Activated CD4-positive, alpha-beta T cell treated with anti-CD3 and anti-CD28 coated beads, Interleukin-10, Interleukin-2, amounts not matched to agents 100 ng/mL and 50 ng/mL, durations not matched to agents 16 hours and 8 hours (primary cell): ENCODE measurements around the gene SELP.
A peak's percentile ranks its signal among the peaks of the same experiment; 100 is the strongest.

Source experiments
- DNase-seq: peaks from one replicate; pipeline ENCODE4 v3.0.0-alpha.2; 2020

SELP gene

GRCh38 chr1:169618367-169618766 is 11.6 kb downstream of the SELP start:
- no peak for DNase-seq

GRCh38 chr1:169615803-169616202 is 14.1 kb downstream of the SELP start:
- DNase-seq, result no peak

GRCh38 chr1:169610858-169611257 is 19.1 kb downstream of the SELP start:
- no peak for DNase-seq

GRCh38 chr1:169610108-169610507 is 19.8 kb downstream of the SELP start:
- no peak for DNase-seq

- no peak for DNase-seq
These were observed 21.7 kb downstream of the SELP start for GRCh38 chr1:169608226-169608625.

GRCh38 chr1:169604781-169605560 is 25.0 kb downstream of the SELP start:
- peak; percentile 72 for DNase-seq

- peak; percentile 56 for DNase-seq
These were observed 28.6 kb downstream of the SELP start for GRCh38 chr1:169601096-169601881.

GRCh38 chr1:169595764-169596711 is 33.9 kb downstream of the SELP start:
- peak; percentile 56 for DNase-seq

GRCh38 chr1:169594391-169594790 is 35.5 kb downstream of the SELP start:
- DNase-seq, result peak; percentile 83

- DNase-seq, result no peak
These were observed 39.0 kb downstream of the SELP start for GRCh38 chr1:169590932-169591331.

- peak; percentile 80 for DNase-seq
These were observed 41.0 kb downstream of the SELP start for GRCh38 chr1:169588785-169589485.

- DNase-seq, result no peak
These were observed 41.8 kb downstream of the SELP start for GRCh38 chr1:169588112-169588511.

GRCh38 chr1:169586395-169587255 is 43.3 kb downstream of the SELP start, which contains the start of gene F5:
F5 (minus strand) TSS chr1:169586481; CDS start chr1:169586386, 95 bp downstream.
- peak; percentile 92 for DNase-seq

GRCh38 chr1:169586067-169586394 is 43.9 kb downstream of the SELP start:
- no peak for DNase-seq

- no peak for DNase-seq
These were observed 44.7 kb downstream of the SELP start for GRCh38 chr1:169585181-169585580.

- peak; percentile 66 for DNase-seq
These were observed 45.3 kb downstream of the SELP start for GRCh38 chr1:169584483-169585144.

- DNase-seq, result no peak
These were observed 51.8 kb downstream of the SELP start for GRCh38 chr1:169577981-169578738.

GRCh38 chr1:169576935-169577331 is 53.0 kb downstream of the SELP start:
- no peak for DNase-seq

GRCh38 chr1:169576241-169576934 is 53.5 kb downstream of the SELP start:
- DNase-seq, result no peak
